ENCODE data around the gene CHST15. TPM values are rescaled to one million over a fixed set of nuclear protein-coding genes. Genes with fewer than 3 reads are reported as not detected.
A peak's percentile ranks its signal among the peaks of the same experiment; 100 is the strongest.

CHST15 gene
- total and polyA plus RNA-seq, 2 of the 8 experiments (the other 6 are each of a cell fraction or from before 2014, with no cell fraction given), result 8.8 to 9.1 TPM

DNA sequence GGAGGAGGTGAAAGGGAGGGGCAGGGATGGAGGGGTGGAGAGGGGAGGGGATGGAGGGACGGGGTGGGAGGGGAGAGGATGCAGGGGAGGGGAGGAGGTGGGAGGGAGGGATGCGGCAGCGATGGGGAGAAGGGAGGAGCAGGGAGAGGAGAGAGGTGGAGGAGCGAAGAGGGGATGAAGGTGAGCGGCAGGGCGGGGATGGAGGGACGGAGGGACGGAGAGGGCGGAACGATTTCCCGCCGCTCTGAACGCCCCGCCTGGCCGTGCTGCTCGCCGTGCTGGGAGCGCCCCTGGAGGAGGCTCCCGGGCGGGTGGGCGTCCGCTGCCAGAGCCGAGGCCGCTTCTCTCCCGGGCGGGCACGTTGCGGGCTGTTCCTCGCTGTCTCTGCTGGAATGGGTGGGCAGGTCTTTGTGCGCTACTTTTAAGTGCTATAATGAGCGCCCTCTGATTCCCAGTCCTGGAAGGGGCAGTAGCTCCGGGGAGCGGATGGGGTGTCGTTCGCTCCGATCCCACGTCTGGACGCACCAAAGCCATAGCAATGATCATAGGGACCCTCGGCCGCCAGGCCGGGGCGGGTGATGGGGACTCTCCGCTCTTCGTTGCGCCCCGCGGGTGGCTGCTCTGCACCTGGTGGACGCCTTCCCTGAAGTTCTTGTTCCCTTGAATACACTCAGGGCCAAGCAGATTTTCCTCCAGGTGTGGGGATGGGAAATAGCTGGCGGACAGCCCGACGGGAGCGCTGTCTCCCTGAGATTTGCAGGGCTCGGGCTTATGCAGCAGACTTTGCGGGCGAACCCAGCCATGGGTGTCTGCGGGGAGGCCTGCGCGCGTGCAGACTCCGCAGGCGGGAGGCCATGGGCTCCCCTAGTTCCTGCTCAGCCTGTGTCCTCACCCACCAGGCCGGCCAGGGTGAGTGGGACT lies 120.7 kb downstream of the CHST15 start (continued):
- TF ChIP-seq CHD7 (IDR thresholded peaks at IDR 0.05; ENCODE audit: insufficient replicate concordance, low read length) (no peak), BRCA1 (IDR thresholded peaks at IDR 0.05; ENCODE audit: low read depth, low read length) (no peak), SIRT6 (IDR thresholded peaks at IDR 0.05; ENCODE audit: low read length) (no peak), KDM4A (IDR thresholded peaks at IDR 0.05; ENCODE audit: low read depth, low read length, severe bottlenecking) (peak; percentile 97), SUZ12 (IDR thresholded peaks at IDR 0.05; ENCODE audit: low read length) (peak; percentile 61; the same call in 1 of the 2 replicates), FOSL1 (IDR thresholded peaks at IDR 0.05; ENCODE audit: insufficient read depth, low read depth, low read length) (no peak), SAP30 (IDR thresholded peaks at IDR 0.05; ENCODE audit: insufficient read depth, insufficient replicate concordance, low read length) (no peak)
- TF ChIP-seq, protein P1, sequence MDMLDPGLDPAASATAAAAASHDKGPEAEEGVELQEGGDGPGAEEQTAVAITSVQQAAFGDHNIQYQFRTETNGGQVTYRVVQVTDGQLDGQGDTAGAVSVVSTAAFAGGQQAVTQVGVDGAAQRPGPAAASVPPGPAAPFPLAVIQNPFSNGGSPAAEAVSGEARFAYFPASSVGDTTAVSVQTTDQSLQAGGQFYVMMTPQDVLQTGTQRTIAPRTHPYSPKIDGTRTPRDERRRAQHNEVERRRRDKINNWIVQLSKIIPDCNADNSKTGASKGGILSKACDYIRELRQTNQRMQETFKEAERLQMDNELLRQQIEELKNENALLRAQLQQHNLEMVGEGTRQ (IDR thresholded peaks at IDR 0.05; ENCODE audit: low read length), result no peak
